HCT116 (cell line): ENCODE results near the gene MAGEA2. TPM values are rescaled to one million over a fixed set of nuclear protein-coding genes. Genes with fewer than 3 reads are reported as not detected.

Experiments used
- ATAC-seq: fragments of 200-7000 bp; cut with Tn5 transposase; 2 replicates; pipeline ENCODE4 v1.9.1; 2020; ENCODE audit warnings: mild to moderate bottlenecking, moderate library complexity
- BruUV-seq: library from RNA; stranded (reverse); fragments of 400-500 nt; replicated peaks from 2 replicates; lab custom pipeline; 2021; lab: Mats Ljungman, UMichigan
- CTCF ChIA-PET: fragments of 300-600 bp; sonication (Branson Sonifier 250); formaldehyde crosslinking; loops from one replicate; lab custom pipeline; 2021; ENCODE audit warnings: antibody characterized with exemption; lab: Charles Lee
- POLR2A ChIA-PET: fragments of 300-600, 350-600 bp; sonication (Branson Sonifier 250); formaldehyde crosslinking; loops from one replicate; lab custom pipeline; 2021; ENCODE audit warnings: antibody characterized with exemption; lab: Charles Lee
- RAD21 ChIA-PET, 2 experiments: fragments of 300-600 bp; sonication (Branson Sonifier 250); formaldehyde crosslinking; loops; one replicate each; lab custom pipeline; 2023; ENCODE audit warnings: low total read pairs in 2 of 2; ENCODE audit not compliant: uncharacterized antibody in 2 of 2, unreplicated experiment in 2 of 2, low non-redundant PET in 1 of 2; lab: Charles Lee
- DNase-seq: peaks from one replicate; pipeline ENCODE4 v3.0.0-alpha.2; 2010; ENCODE audit warnings: low read depth, low spot score
- H2AFZ ChIP-seq: fragments of 200-600 bp; shearing (Covaris generic), sonication (generic); 2 replicates; pipeline ENCODE4 v1.6.1; 2017; ENCODE audit warnings: low read depth, mixed run types, mixed read lengths, antibody characterized with exemption, low read length; ENCODE audit not compliant: poor library complexity, severe bottlenecking
- H3K27ac ChIP-seq: 2 replicates; pipeline ENCODE4 v1.5.1; 2012; ENCODE audit warnings: low read depth, low read length
- H3K27me3 ChIP-seq: fragments of 200-600 bp; sonication (generic); 2 replicates; pipeline ENCODE4 v1.6.1; 2016; ENCODE audit warnings: mixed run types, low read length, mixed read lengths; ENCODE audit not compliant: insufficient read depth
- H3K36me3 ChIP-seq, 2 experiments: fragments of 200-500 bp in 1 of 2; fragments of 200-600 bp in 1 of 2; sonication (Bioruptor generic) in 1 of 2; sonication (generic) in 1 of 2; 2 replicates each; pipeline versions ENCODE4 v1.5.1 to v1.6.1; 2014 to 2016; ENCODE audit warnings: low read length in 2 of 2, inconsistent platforms in 1 of 2, mixed read lengths in 1 of 2, mixed run types in 1 of 2; ENCODE audit not compliant: insufficient read depth in 2 of 2, control insufficient read depth in 1 of 2
- H3K4me1 ChIP-seq, 2 experiments: fragments of 200-600 bp in 1 of 2; sonication (generic) in 1 of 2; 2 replicates each; pipeline versions ENCODE4 v1.5.1 to v1.6.1; 2012 to 2017; ENCODE audit warnings: low read length in 2 of 2, inconsistent platforms in 1 of 2, mild to moderate bottlenecking in 1 of 2, mixed read lengths in 1 of 2, mixed run types in 1 of 2, moderate library complexity in 1 of 2; ENCODE audit not compliant: insufficient read depth in 2 of 2, control insufficient read depth in 1 of 2
- H3K4me2 ChIP-seq: fragments of 200-600 bp; sonication (generic); 2 replicates; pipeline ENCODE4 v1.6.1; 2017; ENCODE audit warnings: mixed run types, low read length, mixed read lengths
- H3K4me3 ChIP-seq, 2 experiments: fragments of 200-600 bp in 1 of 2; sonication (generic) in 1 of 2; replicated peaks in 1 of 2; 2 replicates each; pipeline ENCODE4 v1.5.1; 2011 to 2016; ENCODE audit warnings: low read length in 2 of 2, control low read depth in 1 of 2, low read depth in 1 of 2, mild to moderate bottlenecking in 1 of 2, mixed read lengths in 1 of 2, mixed run types in 1 of 2
- H3K79me2 ChIP-seq: fragments of 200-600 bp; sonication (generic); 2 replicates; pipeline ENCODE4 v1.6.1; 2017; ENCODE audit warnings: mild to moderate bottlenecking, mixed run types, low read length, moderate library complexity, mixed read lengths; ENCODE audit not compliant: insufficient read depth
- H3K9ac ChIP-seq: fragments of 200-600 bp; sonication (generic); 2 replicates; pipeline ENCODE4 v1.6.1; 2016; ENCODE audit warnings: low read length, mixed read lengths
- H3K9me2 ChIP-seq: fragments of 200-600 bp; sonication (generic), shearing (Covaris generic); 2 replicates; pipeline ENCODE4 v1.6.1; 2017; ENCODE audit warnings: mixed run types, mild to moderate bottlenecking, moderate library complexity; ENCODE audit not compliant: insufficient read depth
- H3K9me3 ChIP-seq, 2 experiments: fragments of 200-500 bp in 1 of 2; fragments of 200-600 bp in 1 of 2; sonication (Bioruptor generic) in 1 of 2; sonication (generic) in 1 of 2; 2 replicates each; pipeline ENCODE4 v1.6.1; 2014 to 2017; ENCODE audit warnings: low read length in 2 of 2, mixed read lengths in 2 of 2, inconsistent platforms in 1 of 2, low read depth in 1 of 2, mild to moderate bottlenecking in 1 of 2, mixed run types in 1 of 2, moderate library complexity in 1 of 2; ENCODE audit not compliant: control insufficient read depth in 1 of 2, insufficient read depth in 1 of 2
- H4K20me1 ChIP-seq: fragments of 200-600 bp; sonication (generic), shearing (Covaris generic); 2 replicates; pipeline ENCODE4 v1.6.1; 2017; ENCODE audit warnings: mixed run types, mild to moderate bottlenecking, moderate library complexity; ENCODE audit not compliant: insufficient read depth
- ATF3 ChIP-seq: IDR thresholded peaks from 2 replicates; pipeline ENCODE4 v1.6.1; 2012
- CEBPB ChIP-seq: IDR thresholded peaks from 2 replicates; pipeline ENCODE4 v1.6.1; 2012; ENCODE audit warnings: low read depth
- CTCF ChIP-seq, 3 experiments: fragments of 200-600 bp in 1 of 3; sonication (generic) in 1 of 3; IDR thresholded peaks in 2 of 3; conservative IDR thresholded peaks in 1 of 3; 2 replicates each; pipeline ENCODE4 v1.5.1; 2012 to 2017; ENCODE audit warnings: low read depth in 2 of 3, low read length in 2 of 3, antibody characterized with exemption in 1 of 3, borderline replicate concordance in 1 of 3, control low read depth in 1 of 3, mild to moderate bottlenecking in 1 of 3, mixed read lengths in 1 of 3, mixed run types in 1 of 3, moderate library complexity in 1 of 3; ENCODE audit not compliant: insufficient read depth in 1 of 3
- EGR1 ChIP-seq: IDR thresholded peaks from 2 replicates; pipeline ENCODE4 v1.6.1; 2012; ENCODE audit warnings: low read depth
- ELF1 ChIP-seq: IDR thresholded peaks from 2 replicates; pipeline ENCODE4 v1.6.1; 2012; ENCODE audit warnings: low read depth, borderline replicate concordance
- EZH2 ChIP-seq: fragments of 200-600 bp; sonication (generic); IDR thresholded peaks from 2 replicates; pipeline ENCODE4 v1.6.1; 2017; ENCODE audit warnings: antibody characterized with exemption, mixed run types
- EZH2phosphoT487 ChIP-seq: fragments of 200-600 bp; IDR thresholded peaks from 2 replicates; pipeline ENCODE4 v1.6.1; 2018; ENCODE audit warnings: antibody characterized with exemption, borderline replicate concordance
- MAX ChIP-seq: IDR thresholded peaks from 2 replicates; pipeline ENCODE4 v1.6.1; 2012
- POLR2A ChIP-seq: IDR thresholded peaks from 2 replicates; pipeline ENCODE4 v1.7.0; 2011; ENCODE audit warnings: borderline replicate concordance; ENCODE audit not compliant: insufficient read depth, insufficient read length; ENCODE audit errors: extremely low read depth
- RAD21 ChIP-seq: IDR thresholded peaks from 2 replicates; pipeline ENCODE4 v1.6.1; 2012; ENCODE audit warnings: low read depth, mild to moderate bottlenecking
- SIN3A ChIP-seq: IDR thresholded peaks from 2 replicates; pipeline ENCODE4 v1.6.1; 2012; ENCODE audit warnings: low read depth
- SP1 ChIP-seq: IDR thresholded peaks from 2 replicates; pipeline ENCODE4 v1.6.1; 2012; ENCODE audit warnings: low read depth
- SRF ChIP-seq: IDR thresholded peaks from 2 replicates; pipeline ENCODE4 v1.6.1; 2012; ENCODE audit warnings: low read depth
- TCF7L2 ChIP-seq: IDR thresholded peaks from 2 replicates; pipeline ENCODE4 v1.7.0; 2011; ENCODE audit warnings: borderline replicate concordance, inconsistent platforms; ENCODE audit not compliant: insufficient read depth, insufficient read length; ENCODE audit errors: extremely low read depth
- ZBTB33 ChIP-seq: IDR thresholded peaks from 2 replicates; pipeline ENCODE4 v1.6.1; 2011; ENCODE audit warnings: mild to moderate bottlenecking, low read length, moderate library complexity; ENCODE audit not compliant: insufficient replicate concordance; ENCODE audit errors: extremely low read depth
- ZFX ChIP-seq: fragments of 450-650 bp; IDR thresholded peaks from 2 replicates; pipeline ENCODE4 v1.6.1; 2017
- ZNF274 ChIP-seq: fragments of 200-500 bp; sonication (Bioruptor generic); IDR thresholded peaks from 2 replicates; pipeline ENCODE4 v1.6.1; 2014; ENCODE audit warnings: mild to moderate bottlenecking, low read depth, low read length, inconsistent platforms
- intact Hi-C: fragments of 100-400 bp; cut with micrococcal nuclease; formaldehyde crosslinking; loops from 2 replicates; pipeline ENCODE4 v1.10.0; 2022
- total RNA-seq: library from RNA; stranded (reverse); gene quantifications from one replicate; pipeline ENCODE4 v1.2.1, GENCODE V29; 2021; ENCODE audit not compliant: unreplicated experiment

Gene MAGEA2
- total RNA-seq, 1 experiment from 2014 or later: 48.1 TPM

- Histone ChIP-seq H3K9ac (no peak overlapping the region), H3K4me1 (no peaks in the 10 kb centered on the region), H3K4me2 (no peak overlapping the region), H4K20me1 (no peaks in the 10 kb centered on the region), H3K79me2 (no peaks in the 10 kb centered on the region), H3K4me3 (no peak overlapping the region), H3K27me3 (no peaks in the 10 kb centered on the region), H3K36me3 (no peaks in the 10 kb centered on the region), H3K9me2 (no peaks in the 10 kb centered on the region), H2AFZ (no peak overlapping the region), H3K27ac (no peak overlapping the region), H3K9me3 (no peaks in the 10 kb centered on the region)
- CTCF ChIA-PET: no interaction called here
- TF ChIP-seq CEBPB (no peak), ZNF274 (no peak), TCF7L2 (no peak), RAD21 (no peak), POLR2A (no peak), CTCF (IDR thresholded peaks at IDR 0.05 in 2 of 3, conservative IDR thresholded peaks at IDR 0.05 in 1 of 3; ENCODE audit: borderline replicate concordance in 1 of 3, insufficient read depth in 1 of 3, low read depth in 2 of 3, low read length in 2 of 3) (no peak), MAX (no peak), EGR1 (no peak), ELF1 (no peak), ZBTB33 (no peak), EZH2 (no peak), SP1 (no peak), SRF (no peak), SIN3A (no peak), ATF3 (no peak), EZH2phosphoT487 (no peak), ZFX (no peak)
- RAD21 ChIA-PET: no interaction called here
- intact Hi-C loops: no loop called here
- ATAC-seq: no peak
- DNase-seq: no peak
- POLR2A ChIA-PET: no interaction called here
- BruUV-seq: no TSS peak
Observed at GRCh38 chrX:152735860-152736511, 17.7 kb downstream of the MAGEA2 start.
